ENCODE measurements around the gene MSRB2.

DNA sequence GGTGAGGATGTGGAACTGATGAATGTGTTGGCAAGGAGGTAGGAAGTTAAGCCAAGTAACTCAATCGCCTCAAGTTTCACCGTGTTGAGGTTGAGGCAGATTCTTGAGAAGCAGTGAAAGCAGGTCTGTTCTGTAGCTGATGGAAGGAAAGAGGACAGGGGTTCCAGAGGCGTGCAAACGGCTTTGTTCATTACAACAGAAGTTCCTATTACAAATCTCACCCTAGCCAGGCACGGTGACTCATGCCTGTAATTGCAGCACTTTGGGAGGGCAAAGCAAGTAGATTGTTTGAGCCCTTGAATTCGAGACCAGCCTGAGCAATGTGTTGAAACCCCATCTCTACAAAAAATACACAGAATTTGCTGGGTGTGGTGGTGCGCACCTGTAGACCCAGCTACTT, 59.8 kb downstream of the MSRB2 start:
- TF ChIP-seq, protein P1, sequence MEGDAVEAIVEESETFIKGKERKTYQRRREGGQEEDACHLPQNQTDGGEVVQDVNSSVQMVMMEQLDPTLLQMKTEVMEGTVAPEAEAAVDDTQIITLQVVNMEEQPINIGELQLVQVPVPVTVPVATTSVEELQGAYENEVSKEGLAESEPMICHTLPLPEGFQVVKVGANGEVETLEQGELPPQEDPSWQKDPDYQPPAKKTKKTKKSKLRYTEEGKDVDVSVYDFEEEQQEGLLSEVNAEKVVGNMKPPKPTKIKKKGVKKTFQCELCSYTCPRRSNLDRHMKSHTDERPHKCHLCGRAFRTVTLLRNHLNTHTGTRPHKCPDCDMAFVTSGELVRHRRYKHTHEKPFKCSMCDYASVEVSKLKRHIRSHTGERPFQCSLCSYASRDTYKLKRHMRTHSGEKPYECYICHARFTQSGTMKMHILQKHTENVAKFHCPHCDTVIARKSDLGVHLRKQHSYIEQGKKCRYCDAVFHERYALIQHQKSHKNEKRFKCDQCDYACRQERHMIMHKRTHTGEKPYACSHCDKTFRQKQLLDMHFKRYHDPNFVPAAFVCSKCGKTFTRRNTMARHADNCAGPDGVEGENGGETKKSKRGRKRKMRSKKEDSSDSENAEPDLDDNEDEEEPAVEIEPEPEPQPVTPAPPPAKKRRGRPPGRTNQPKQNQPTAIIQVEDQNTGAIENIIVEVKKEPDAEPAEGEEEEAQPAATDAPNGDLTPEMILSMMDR (IDR thresholded peaks at IDR 0.05), result no peak
- no peak for TF ChIP-seq POLR2A (IDR thresholded peaks at IDR 0.05)
